ENCODE measurements around the gene EHMT2.

Gene EHMT2

DNA sequence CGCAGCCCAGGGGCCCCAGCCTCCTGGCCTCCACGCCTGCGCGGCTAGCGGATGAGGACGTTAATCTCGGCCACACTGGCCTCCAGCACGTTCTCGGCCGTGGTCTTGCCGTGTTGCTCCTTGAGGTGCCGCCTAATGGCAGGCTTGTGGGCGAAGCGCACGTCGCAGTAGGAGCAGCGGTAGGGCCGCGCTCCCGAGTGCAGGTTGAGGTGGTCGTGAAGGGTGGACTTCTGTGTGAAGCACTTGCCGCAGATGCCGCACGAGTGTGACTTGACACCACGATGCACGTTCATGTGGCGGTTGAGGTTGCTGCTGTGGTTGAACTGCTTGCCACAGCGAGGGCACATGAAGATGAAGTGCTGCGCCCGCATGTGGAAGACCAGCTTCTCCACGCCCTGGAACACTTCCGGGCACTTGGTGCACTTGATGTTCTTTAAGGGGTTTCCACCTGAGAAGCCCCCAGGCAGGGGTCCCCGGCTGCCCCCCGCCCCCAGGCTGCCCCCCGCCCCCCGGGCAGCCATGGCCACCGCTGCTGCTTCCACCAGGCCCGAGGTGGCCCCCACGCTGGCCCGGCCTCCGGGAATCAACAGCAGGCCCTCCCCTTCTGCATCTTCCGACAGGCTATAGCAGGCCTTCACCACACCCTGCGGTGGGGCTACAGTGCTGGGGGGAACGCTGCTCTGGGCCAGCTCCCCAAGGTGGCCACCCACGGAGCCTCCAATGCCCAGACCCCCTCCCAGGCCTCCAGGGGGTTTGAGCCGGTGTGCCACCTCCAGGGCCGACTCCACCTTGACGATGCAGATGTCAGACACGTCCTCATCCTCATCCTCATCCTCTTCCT lies 2.6 kb upstream of the EHMT2 start:
- TF ChIP-seq, protein P1, sequence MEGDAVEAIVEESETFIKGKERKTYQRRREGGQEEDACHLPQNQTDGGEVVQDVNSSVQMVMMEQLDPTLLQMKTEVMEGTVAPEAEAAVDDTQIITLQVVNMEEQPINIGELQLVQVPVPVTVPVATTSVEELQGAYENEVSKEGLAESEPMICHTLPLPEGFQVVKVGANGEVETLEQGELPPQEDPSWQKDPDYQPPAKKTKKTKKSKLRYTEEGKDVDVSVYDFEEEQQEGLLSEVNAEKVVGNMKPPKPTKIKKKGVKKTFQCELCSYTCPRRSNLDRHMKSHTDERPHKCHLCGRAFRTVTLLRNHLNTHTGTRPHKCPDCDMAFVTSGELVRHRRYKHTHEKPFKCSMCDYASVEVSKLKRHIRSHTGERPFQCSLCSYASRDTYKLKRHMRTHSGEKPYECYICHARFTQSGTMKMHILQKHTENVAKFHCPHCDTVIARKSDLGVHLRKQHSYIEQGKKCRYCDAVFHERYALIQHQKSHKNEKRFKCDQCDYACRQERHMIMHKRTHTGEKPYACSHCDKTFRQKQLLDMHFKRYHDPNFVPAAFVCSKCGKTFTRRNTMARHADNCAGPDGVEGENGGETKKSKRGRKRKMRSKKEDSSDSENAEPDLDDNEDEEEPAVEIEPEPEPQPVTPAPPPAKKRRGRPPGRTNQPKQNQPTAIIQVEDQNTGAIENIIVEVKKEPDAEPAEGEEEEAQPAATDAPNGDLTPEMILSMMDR (IDR thresholded peaks at IDR 0.05) = no peak
- DNase-seq (ENCODE audit: low spot score) = no peak
- H3K4me3 ChIP-seq = no peak overlapping the region
- no peak overlapping the region for H3K27ac ChIP-seq

DNA sequence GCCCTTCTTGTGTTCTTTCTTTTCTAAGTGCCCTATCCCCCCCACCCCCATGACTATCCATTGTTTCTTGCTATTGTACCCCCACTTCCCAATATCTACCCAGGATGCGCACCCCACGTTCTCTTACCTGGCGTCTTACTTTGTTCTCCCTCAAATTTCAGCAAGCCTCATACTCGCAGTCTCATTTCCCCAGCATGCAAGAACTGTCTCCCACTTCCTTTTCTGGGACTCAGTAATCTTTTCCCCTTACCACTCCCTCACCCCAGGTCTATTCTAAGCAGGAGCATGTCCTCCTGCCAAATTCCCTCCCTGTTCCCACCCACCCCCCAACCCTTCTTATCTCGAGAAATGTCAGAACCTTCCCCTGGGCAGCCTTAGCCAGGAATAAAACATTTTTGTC lies 1.7 kb upstream of the EHMT2 start:
- Histone ChIP-seq H3K4me3 (no peak overlapping the region), H3K27ac (no peak overlapping the region)
- TF ChIP-seq, protein P1 (IDR thresholded peaks at IDR 0.05) = no peak
- no peak for DNase-seq (ENCODE audit: low spot score)

DNA sequence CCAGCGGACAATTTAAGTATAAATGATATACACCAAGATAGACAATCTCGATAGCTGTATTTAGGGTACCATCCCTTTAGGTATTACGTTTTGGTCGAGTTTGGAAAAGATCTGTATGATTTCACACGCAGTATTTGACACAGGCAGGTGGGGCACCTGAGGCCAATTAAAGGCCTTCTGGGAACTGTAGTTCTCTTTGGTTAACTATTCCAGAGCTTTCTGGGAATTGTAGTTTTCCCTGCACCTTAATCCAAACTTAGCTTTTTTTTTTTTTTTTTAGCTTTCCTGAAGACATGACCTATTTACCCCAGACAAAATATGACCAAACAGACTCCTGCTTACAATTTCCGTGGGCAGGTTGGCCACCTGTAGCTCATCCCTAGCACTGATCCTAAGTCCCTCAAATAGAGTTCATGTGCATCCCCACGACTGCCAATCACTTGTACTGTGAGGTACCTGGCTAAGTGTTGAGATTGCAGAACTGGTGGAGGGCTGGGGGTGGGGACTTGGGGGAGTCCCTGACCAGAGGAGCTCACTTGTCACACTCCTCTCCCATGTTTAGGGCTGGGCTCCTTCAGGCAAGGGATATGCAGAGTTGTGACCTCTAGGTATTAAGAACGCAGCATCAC lies 999 bp upstream of the EHMT2 start:
- H3K27ac ChIP-seq = peak overlapping the region; percentile 85 to 86
- TF ChIP-seq, protein P1 (IDR thresholded peaks at IDR 0.05) = no peak
- DNase-seq (ENCODE audit: low spot score) = no peak
- peak overlapping the region; percentile 96 for H3K4me3 ChIP-seq

DNA sequence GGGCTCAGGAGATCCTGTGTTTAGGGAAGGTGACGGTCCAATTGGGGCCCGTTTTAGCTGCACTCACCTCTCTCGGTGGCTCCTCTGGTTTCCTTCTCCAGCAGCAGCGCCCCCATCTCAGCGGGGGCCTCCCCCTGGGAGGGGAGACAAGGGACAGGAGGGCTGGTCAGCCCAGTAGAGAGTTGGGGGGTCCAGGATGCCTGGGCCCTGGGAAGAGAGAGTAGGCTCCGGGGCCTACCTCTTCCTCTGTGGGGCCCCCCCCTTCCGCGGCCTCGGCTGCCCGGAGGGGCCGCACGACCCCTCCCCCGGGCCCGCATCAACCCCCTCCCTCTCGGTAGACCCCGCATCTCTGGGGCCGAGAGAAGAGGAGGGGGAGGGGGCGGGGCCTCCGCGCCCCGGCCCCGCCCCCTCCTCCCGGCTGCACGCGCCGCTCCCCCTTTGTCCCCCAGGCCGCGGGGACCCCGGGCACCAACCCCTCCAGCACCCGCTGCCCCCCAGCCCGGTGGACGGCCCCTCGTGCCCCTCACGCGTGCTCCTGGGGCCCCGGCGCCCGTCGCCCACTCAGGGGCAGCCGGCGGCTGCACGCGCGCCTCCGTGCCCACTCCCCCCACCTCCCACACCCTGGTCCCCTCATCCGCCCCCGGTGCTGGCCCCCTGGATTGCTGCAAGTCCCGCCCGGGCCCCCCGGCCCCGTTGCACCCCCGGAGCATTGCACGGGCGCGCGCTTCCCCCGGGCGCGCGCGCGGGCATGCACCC lies 464 bp downstream of the EHMT2 start:
- no peak for DNase-seq (ENCODE audit: low spot score)
- H3K4me3 ChIP-seq = peak overlapping the region; percentile 96
- TF ChIP-seq, protein P1 (IDR thresholded peaks at IDR 0.05) = no peak
- peak overlapping the region; percentile 67 to 85 for H3K27ac ChIP-seq

DNA sequence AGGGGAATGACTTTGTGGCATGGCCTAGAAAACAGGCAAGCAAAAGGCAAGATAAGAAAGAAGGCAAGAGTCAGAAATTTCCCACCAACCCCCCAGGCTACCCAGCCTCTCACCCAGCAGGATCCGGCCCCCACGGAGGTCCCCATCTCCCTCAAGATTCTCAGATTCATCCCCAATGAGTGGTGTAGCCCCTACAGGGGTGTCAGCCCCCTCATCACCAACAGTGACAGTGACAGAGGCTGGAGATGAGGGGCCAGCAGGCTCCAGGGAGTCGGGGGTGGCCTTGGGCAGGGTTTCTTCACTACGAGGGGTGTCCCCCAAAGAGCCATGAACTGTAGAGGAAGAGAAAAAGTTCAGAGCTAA lies 1.0 kb downstream of the EHMT2 start:
- peak overlapping the region; percentile 67 to 85 for H3K27ac ChIP-seq
- no peak for DNase-seq (ENCODE audit: low spot score)
- peak overlapping the region; percentile 96 for H3K4me3 ChIP-seq
- TF ChIP-seq, protein P1 (IDR thresholded peaks at IDR 0.05) = no peak

DNA sequence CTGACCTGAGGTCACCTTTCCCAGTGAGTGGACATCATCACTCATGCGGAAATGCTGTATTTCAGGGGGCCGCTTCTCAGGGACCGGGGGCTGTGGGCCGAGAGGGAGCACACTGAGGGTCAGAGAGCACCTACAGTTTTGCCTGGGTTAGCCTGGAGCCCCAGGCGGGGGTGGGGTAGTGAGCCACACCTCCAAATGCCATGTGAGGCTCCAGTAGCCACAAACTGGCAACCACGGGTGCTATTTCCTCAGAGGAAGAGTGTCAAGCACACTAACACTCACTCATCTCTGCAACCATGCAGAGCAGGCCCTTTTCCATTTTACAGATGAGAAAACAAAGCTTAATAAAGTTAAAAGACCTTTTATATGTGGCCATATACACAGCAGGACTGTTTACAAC lies 4.7 kb downstream of the EHMT2 start:
- Histone ChIP-seq H3K27ac (no peak overlapping the region), H3K4me3 (no peak overlapping the region)
- TF ChIP-seq, protein P1 (IDR thresholded peaks at IDR 0.05) = no peak
- no peak for DNase-seq (ENCODE audit: low spot score)
